GM23338 (cell line): Measurements from ENCODE around the gene LPXN. TPM values are rescaled to one million over a fixed set of nuclear protein-coding genes. Genes with fewer than 3 reads are reported as not detected.
A peak's percentile ranks its signal among the peaks of the same experiment; 100 is the strongest.

Experiments used
- ATAC-seq: fragments of 200-7000 bp; cut with Tn5 transposase; 3 replicates; pipeline ENCODE4 v1.9.1; 2020
- DNase-seq: peaks from one replicate; pipeline ENCODE4 v3.0.0-alpha.2; 2015; ENCODE audit warnings: low spot score
- H2AFZ ChIP-seq: fragments of 200-600 bp; sonication (generic); 2 replicates; pipeline ENCODE4 v1.8.0; 2016; ENCODE audit warnings: antibody characterized with exemption, mild to moderate bottlenecking, moderate library complexity
- H3F3A ChIP-seq: fragments of 200-600 bp; sonication (generic); replicated peaks from 2 replicates; pipeline ENCODE4 v1.8.0; 2017; ENCODE audit warnings: antibody characterized with exemption, mixed run types, low read depth
- H3K27ac ChIP-seq: fragments of 200-600 bp; sonication (generic); 2 replicates; pipeline ENCODE4 v1.6.1; 2016; ENCODE audit warnings: low read depth
- H3K27me3 ChIP-seq: fragments of 200-600 bp; sonication (generic); 2 replicates; pipeline ENCODE4 v1.8.0; 2016; ENCODE audit warnings: mild to moderate bottlenecking, mixed run types, moderate library complexity; ENCODE audit not compliant: insufficient read depth
- H3K36me3 ChIP-seq: fragments of 200-600 bp; sonication (generic); 2 replicates; pipeline ENCODE4 v1.8.0; 2016; ENCODE audit warnings: mild to moderate bottlenecking; ENCODE audit not compliant: insufficient read depth
- H3K4me1 ChIP-seq: fragments of 200-600 bp; sonication (generic); 2 replicates; pipeline ENCODE4 v1.8.0; 2016; ENCODE audit warnings: mild to moderate bottlenecking, moderate library complexity; ENCODE audit not compliant: insufficient read depth
- H3K4me2 ChIP-seq: fragments of 200-600 bp; sonication (generic); 2 replicates; pipeline ENCODE4 v1.7.1; 2017; ENCODE audit warnings: mixed run types
- H3K4me3 ChIP-seq: fragments of 200-600 bp; sonication (generic); 2 replicates; pipeline ENCODE4 v1.6.1; 2016; ENCODE audit warnings: mixed run types
- H3K79me2 ChIP-seq: fragments of 200-600 bp; sonication (generic); replicated peaks from 2 replicates; pipeline ENCODE4 v1.8.0; 2017; ENCODE audit warnings: mild to moderate bottlenecking; ENCODE audit not compliant: insufficient read depth
- H3K9me2 ChIP-seq: fragments of 200-600 bp; sonication (generic); 2 replicates; pipeline ENCODE4 v1.8.0; 2017; ENCODE audit not compliant: insufficient read depth
- H4K20me1 ChIP-seq: fragments of 200-600 bp; sonication (generic); replicated peaks from 2 replicates; pipeline ENCODE4 v1.8.0; 2017; ENCODE audit warnings: mild to moderate bottlenecking; ENCODE audit not compliant: insufficient read depth
- H3K27ac Mint-ChIP-seq: 2 replicates; pipeline ENCODE4 v1.8.0; 2020; ENCODE audit warnings: inconsistent platforms, mild to moderate bottlenecking, moderate library complexity, mixed read lengths
- H3K27me3 Mint-ChIP-seq: 3 replicates; pipeline ENCODE4 v1.8.0; 2022; ENCODE audit warnings: low read depth, mild to moderate bottlenecking, moderate library complexity, mixed read lengths, inconsistent platforms; ENCODE audit not compliant: insufficient read depth, poor library complexity
- H3K36me3 Mint-ChIP-seq: 3 replicates; pipeline ENCODE4 v1.8.0; 2021; ENCODE audit warnings: low read depth, mild to moderate bottlenecking, inconsistent platforms, moderate library complexity, mixed read lengths
- H3K4me1 Mint-ChIP-seq: 3 replicates; pipeline ENCODE4 v1.8.0; 2020; ENCODE audit warnings: mild to moderate bottlenecking, inconsistent platforms, mixed read lengths
- H3K4me3 Mint-ChIP-seq: 3 replicates; pipeline ENCODE4 v1.8.0; 2021; ENCODE audit warnings: moderate library complexity, mild to moderate bottlenecking, inconsistent platforms, mixed read lengths
- H3K9me3 Mint-ChIP-seq: 3 replicates; pipeline ENCODE4 v1.8.0; 2020; ENCODE audit warnings: moderate library complexity, mild to moderate bottlenecking, inconsistent platforms, mixed read lengths
- NANOG ChIP-seq: IDR thresholded peaks from 2 replicates; pipeline ENCODE4 v1.6.1; 2016; ENCODE audit warnings: antibody characterized with exemption, borderline replicate concordance
- POLR2AphosphoS5 ChIP-seq: IDR thresholded peaks from 2 replicates; pipeline ENCODE4 v1.6.1; 2016; ENCODE audit warnings: antibody characterized with exemption, low read depth
- STAT1 ChIP-seq: IDR thresholded peaks from one replicate; pipeline ENCODE4 v1.6.1; 2016; ENCODE audit warnings: antibody characterized with exemption; ENCODE audit not compliant: unreplicated experiment
- ZNF114 ChIP-seq: fragments of 250-450 bp; sonication (Bioruptor Pico); IDR thresholded peaks from 2 replicates; pipeline ENCODE4 v1.5.0; 2020; ENCODE audit warnings: mild to moderate bottlenecking, moderate library complexity
- ZNF331 ChIP-seq: fragments of 250-450 bp; sonication (Bioruptor Pico); IDR thresholded peaks from 2 replicates; pipeline ENCODE4 v1.5.0; 2020; ENCODE audit warnings: low read depth, mild to moderate bottlenecking, moderate library complexity
- polyA plus RNA-seq: library from polyadenylated mRNA; unstranded; fragments of >200 nt; fragmentation: Nextera tagmentation; extraction: Ambion mirVana; gene quantifications from 2 replicates; pipeline ENCODE4 v1.2.1, GENCODE V29; 2016
- total RNA-seq: library from RNA; depleted of rRNA; stranded (reverse); fragments of >200 nt; shearing (Covaris generic); gene quantifications from 2 replicates; pipeline ENCODE4 v1.2.3, GENCODE V29; 2014
- TF ChIP-seq, protein P1 (sequence below), 2 experiments: fragments of 200-600 bp in 1 of 2; sonication (generic) in 1 of 2; conservative IDR thresholded peaks; 2 replicates each; pipeline versions ENCODE4 v1.5.1 to v1.6.1; 2016 to 2017; ENCODE audit warnings: antibody characterized with exemption in 2 of 2, low read depth in 2 of 2, mild to moderate bottlenecking in 2 of 2, moderate library complexity in 1 of 2
- TF ChIP-seq, protein P2 (sequence below): fragments of 250-450 bp; sonication (Bioruptor Pico); IDR thresholded peaks from 2 replicates; pipeline ENCODE4 v1.5.0; 2020; ENCODE audit warnings: mild to moderate bottlenecking, moderate library complexity
- TF ChIP-seq, protein P3 (sequence below): IDR thresholded peaks from one replicate; pipeline ENCODE4 v1.6.1; 2018; ENCODE audit warnings: antibody characterized with exemption; ENCODE audit not compliant: unreplicated experiment

Gene LPXN
- total and polyA plus RNA-seq, 2 experiments from 2014 or later = 0.56 to 1.3 TPM

DNA sequence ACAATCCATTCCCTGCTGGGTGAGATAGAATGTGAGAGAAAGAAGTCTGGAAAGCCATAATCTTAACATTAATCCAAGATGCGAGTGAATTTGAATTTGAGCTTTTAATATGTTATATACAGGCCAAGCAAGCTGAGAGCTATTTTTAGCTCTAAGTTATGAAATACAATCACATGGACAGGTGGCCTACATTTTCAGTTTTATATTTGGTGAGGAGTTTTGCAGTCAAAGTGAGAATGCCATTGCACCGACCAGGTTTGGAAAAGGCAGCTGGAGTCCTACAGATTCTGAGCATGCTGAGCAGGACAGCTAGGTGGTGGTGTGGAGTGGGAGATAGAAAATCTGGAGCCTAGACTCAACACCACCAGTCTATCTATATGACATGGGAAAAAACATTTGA lies 79.8 kb downstream of the LPXN start:
- H3K4me2 ChIP-seq = no peak overlapping the region
- H3K36me3 Mint-ChIP-seq = no peaks in the 10 kb centered on the region
- no peak overlapping the region for H2AFZ ChIP-seq
- no peak overlapping the region for H3K27ac ChIP-seq
- DNase-seq (no peak), ATAC-seq (no peak)
- H3K4me3 Mint-ChIP-seq = no peak overlapping the region
- TF ChIP-seq, protein P1, sequence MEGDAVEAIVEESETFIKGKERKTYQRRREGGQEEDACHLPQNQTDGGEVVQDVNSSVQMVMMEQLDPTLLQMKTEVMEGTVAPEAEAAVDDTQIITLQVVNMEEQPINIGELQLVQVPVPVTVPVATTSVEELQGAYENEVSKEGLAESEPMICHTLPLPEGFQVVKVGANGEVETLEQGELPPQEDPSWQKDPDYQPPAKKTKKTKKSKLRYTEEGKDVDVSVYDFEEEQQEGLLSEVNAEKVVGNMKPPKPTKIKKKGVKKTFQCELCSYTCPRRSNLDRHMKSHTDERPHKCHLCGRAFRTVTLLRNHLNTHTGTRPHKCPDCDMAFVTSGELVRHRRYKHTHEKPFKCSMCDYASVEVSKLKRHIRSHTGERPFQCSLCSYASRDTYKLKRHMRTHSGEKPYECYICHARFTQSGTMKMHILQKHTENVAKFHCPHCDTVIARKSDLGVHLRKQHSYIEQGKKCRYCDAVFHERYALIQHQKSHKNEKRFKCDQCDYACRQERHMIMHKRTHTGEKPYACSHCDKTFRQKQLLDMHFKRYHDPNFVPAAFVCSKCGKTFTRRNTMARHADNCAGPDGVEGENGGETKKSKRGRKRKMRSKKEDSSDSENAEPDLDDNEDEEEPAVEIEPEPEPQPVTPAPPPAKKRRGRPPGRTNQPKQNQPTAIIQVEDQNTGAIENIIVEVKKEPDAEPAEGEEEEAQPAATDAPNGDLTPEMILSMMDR (conservative IDR thresholded peaks at IDR 0.05; ENCODE audit: low read depth in 2 of 2) = 0 out of 4 replicates have a peak, but pooled peaks of 1 of the 2 experiments have one; percentile 6
- no peak for TF ChIP-seq POLR2AphosphoS5
- no peak for TF ChIP-seq ZNF114 (CRISPR knock-in tag)
- H3K79me2 ChIP-seq = no peaks in the 10 kb centered on the region
- H3K27ac Mint-ChIP-seq = no peak overlapping the region
- H3F3A ChIP-seq = no peaks in the 10 kb centered on the region
- H4K20me1 ChIP-seq = no peaks in the 10 kb centered on the region
- no peaks in the 10 kb centered on the region for H3K9me3 Mint-ChIP-seq
- H3K4me1 Mint-ChIP-seq = peaks cover 2% of the 10 kb centered on the region; the same call in 1 of the 3 replicates
- H3K9me2 ChIP-seq = no peaks in the 10 kb centered on the region
- no peaks in the 10 kb centered on the region for H3K27me3 Mint-ChIP-seq
- H3K36me3 ChIP-seq = no peaks in the 10 kb centered on the region
- H3K27me3 ChIP-seq = no peaks in the 10 kb centered on the region
- H3K4me1 ChIP-seq = no peaks in the 10 kb centered on the region
- no peak overlapping the region for H3K4me3 ChIP-seq

DNA sequence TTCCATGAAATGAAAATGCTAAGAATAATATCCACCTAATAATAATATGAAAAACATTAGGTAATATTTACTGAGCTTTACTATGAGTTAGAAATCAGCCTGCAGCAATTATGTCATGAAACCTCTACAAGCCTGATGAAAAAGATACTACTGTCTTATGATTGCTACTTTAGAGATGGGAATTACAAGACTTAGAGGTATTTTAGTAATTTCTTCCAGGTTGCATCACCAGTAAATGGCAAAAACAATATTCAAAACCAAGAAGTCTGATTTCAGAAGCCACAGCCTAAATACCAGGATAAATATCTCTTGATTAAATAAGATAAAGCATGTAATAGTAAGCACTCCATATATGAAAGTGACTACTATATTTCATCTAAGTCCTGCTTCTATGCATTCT lies 81.6 kb downstream of the LPXN start:
- no peaks in the 10 kb centered on the region for H3K36me3 ChIP-seq
- H3K9me2 ChIP-seq = no peaks in the 10 kb centered on the region
- no peak overlapping the region for H3K4me3 ChIP-seq
- no peaks in the 10 kb centered on the region for H3K79me2 ChIP-seq
- no peaks in the 10 kb centered on the region for H3K36me3 Mint-ChIP-seq
- no peaks in the 10 kb centered on the region for H4K20me1 ChIP-seq
- no peaks in the 10 kb centered on the region for H3K4me1 ChIP-seq
- no peaks in the 10 kb centered on the region for H3K9me3 Mint-ChIP-seq
- no peak overlapping the region for H3K27ac ChIP-seq
- H3K27me3 Mint-ChIP-seq = no peaks in the 10 kb centered on the region
- DNase-seq = no peak
- H3K27me3 ChIP-seq = no peaks in the 10 kb centered on the region
- no peak overlapping the region for H2AFZ ChIP-seq
- H3K4me1 Mint-ChIP-seq = peaks cover 2% of the 10 kb centered on the region; the same call in 1 of the 3 replicates
- no peak overlapping the region for H3K4me2 ChIP-seq
- no peaks in the 10 kb centered on the region for H3F3A ChIP-seq
- ATAC-seq = no peak
- no peak overlapping the region for H3K4me3 Mint-ChIP-seq
- no peak overlapping the region for H3K27ac Mint-ChIP-seq
- TF ChIP-seq STAT1 (no peak), ZNF331 (CRISPR knock-in tag) (no peak), NANOG (no peak)
- TF ChIP-seq, protein P2, sequence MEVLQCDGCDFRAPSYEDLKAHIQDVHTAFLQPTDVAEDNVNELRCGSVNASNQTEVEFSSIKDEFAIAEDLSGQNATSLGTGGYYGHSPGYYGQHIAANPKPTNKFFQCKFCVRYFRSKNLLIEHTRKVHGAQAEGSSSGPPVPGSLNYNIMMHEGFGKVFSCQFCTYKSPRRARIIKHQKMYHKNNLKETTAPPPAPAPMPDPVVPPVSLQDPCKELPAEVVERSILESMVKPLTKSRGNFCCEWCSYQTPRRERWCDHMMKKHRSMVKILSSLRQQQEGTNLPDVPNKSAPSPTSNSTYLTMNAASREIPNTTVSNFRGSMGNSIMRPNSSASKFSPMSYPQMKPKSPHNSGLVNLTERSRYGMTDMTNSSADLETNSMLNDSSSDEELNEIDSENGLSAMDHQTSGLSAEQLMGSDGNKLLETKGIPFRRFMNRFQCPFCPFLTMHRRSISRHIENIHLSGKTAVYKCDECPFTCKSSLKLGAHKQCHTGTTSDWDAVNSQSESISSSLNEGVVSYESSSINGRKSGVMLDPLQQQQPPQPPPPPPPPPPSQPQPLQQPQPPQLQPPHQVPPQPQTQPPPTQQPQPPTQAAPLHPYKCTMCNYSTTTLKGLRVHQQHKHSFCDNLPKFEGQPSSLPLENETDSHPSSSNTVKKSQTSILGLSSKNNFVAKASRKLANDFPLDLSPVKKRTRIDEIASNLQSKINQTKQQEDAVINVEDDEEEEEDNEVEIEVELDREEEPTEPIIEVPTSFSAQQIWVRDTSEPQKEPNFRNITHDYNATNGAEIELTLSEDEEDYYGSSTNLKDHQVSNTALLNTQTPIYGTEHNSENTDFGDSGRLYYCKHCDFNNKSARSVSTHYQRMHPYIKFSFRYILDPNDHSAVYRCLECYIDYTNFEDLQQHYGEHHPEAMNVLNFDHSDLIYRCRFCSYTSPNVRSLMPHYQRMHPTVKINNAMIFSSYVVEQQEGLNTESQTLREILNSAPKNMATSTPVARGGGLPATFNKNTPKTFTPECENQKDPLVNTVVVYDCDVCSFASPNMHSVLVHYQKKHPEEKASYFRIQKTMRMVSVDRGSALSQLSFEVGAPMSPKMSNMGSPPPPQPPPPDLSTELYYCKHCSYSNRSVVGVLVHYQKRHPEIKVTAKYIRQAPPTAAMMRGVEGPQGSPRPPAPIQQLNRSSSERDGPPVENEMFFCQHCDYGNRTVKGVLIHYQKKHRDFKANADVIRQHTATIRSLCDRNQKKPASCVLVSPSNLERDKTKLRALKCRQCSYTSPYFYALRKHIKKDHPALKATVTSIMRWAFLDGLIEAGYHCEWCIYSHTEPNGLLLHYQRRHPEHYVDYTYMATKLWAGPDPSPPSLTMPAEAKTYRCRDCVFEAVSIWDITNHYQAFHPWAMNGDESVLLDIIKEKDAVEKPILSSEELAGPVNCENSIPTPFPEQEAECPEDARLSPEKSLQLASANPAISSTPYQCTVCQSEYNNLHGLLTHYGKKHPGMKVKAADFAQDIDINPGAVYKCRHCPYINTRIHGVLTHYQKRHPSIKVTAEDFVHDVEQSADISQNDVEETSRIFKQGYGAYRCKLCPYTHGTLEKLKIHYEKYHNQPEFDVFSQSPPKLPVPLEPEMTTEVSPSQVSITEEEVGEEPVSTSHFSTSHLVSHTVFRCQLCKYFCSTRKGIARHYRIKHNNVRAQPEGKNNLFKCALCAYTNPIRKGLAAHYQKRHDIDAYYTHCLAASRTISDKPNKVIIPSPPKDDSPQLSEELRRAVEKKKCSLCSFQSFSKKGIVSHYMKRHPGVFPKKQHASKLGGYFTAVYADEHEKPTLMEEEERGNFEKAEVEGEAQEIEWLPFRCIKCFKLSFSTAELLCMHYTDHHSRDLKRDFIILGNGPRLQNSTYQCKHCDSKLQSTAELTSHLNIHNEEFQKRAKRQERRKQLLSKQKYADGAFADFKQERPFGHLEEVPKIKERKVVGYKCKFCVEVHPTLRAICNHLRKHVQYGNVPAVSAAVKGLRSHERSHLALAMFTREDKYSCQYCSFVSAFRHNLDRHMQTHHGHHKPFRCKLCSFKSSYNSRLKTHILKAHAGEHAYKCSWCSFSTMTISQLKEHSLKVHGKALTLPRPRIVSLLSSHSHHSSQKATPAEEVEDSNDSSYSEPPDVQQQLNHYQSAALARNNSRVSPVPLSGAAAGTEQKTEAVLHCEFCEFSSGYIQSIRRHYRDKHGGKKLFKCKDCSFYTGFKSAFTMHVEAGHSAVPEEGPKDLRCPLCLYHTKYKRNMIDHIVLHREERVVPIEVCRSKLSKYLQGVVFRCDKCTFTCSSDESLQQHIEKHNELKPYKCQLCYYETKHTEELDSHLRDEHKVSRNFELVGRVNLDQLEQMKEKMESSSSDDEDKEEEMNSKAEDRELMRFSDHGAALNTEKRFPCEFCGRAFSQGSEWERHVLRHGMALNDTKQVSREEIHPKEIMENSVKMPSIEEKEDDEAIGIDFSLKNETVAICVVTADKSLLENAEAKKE = no peak
- TF ChIP-seq, protein P3, sequence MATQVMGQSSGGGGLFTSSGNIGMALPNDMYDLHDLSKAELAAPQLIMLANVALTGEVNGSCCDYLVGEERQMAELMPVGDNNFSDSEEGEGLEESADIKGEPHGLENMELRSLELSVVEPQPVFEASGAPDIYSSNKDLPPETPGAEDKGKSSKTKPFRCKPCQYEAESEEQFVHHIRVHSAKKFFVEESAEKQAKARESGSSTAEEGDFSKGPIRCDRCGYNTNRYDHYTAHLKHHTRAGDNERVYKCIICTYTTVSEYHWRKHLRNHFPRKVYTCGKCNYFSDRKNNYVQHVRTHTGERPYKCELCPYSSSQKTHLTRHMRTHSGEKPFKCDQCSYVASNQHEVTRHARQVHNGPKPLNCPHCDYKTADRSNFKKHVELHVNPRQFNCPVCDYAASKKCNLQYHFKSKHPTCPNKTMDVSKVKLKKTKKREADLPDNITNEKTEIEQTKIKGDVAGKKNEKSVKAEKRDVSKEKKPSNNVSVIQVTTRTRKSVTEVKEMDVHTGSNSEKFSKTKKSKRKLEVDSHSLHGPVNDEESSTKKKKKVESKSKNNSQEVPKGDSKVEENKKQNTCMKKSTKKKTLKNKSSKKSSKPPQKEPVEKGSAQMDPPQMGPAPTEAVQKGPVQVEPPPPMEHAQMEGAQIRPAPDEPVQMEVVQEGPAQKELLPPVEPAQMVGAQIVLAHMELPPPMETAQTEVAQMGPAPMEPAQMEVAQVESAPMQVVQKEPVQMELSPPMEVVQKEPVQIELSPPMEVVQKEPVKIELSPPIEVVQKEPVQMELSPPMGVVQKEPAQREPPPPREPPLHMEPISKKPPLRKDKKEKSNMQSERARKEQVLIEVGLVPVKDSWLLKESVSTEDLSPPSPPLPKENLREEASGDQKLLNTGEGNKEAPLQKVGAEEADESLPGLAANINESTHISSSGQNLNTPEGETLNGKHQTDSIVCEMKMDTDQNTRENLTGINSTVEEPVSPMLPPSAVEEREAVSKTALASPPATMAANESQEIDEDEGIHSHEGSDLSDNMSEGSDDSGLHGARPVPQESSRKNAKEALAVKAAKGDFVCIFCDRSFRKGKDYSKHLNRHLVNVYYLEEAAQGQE = no peak
- TF ChIP-seq, protein P1 (conservative IDR thresholded peaks at IDR 0.05; ENCODE audit: low read depth in 2 of 2) = no peak
